Neuronal stem cell (in vitro differentiated cells): ENCODE data around the gene AVPR1B.
A peak's percentile ranks its signal among the peaks of the same experiment; 100 is the strongest.

Experiments
- DNase-seq: peaks from one replicate; pipeline ENCODE4 v3.0.0-alpha.2; 2013; ENCODE audit warnings: low spot score
- H2AFZ ChIP-seq: one replicate; pipeline ENCODE4 v1.6.1; 2013; ENCODE audit warnings: mild to moderate bottlenecking, low read length, inconsistent platforms
- H2AK5ac ChIP-seq: 2 replicates; pipeline ENCODE4 v1.6.1; 2013; ENCODE audit warnings: low read depth, mild to moderate bottlenecking, inconsistent platforms, low read length, moderate library complexity, mixed read lengths
- H2BK120ac ChIP-seq: 2 replicates; pipeline ENCODE4 v1.6.1; 2013; ENCODE audit warnings: low read depth, mild to moderate bottlenecking, inconsistent platforms, low read length, moderate library complexity, mixed read lengths
- H2BK12ac ChIP-seq: one replicate; pipeline ENCODE4 v1.6.1; 2013; ENCODE audit warnings: low read length, inconsistent platforms
- H2BK15ac ChIP-seq: 2 replicates; pipeline ENCODE4 v1.6.1; 2013; ENCODE audit warnings: mild to moderate bottlenecking, low read length, inconsistent platforms, mixed read lengths
- H2BK5ac ChIP-seq: one replicate; pipeline ENCODE4 v1.6.1; 2013; ENCODE audit warnings: inconsistent platforms, mild to moderate bottlenecking, low read length, moderate library complexity
- H3K14ac ChIP-seq: one replicate; pipeline ENCODE4 v1.6.1; 2013; ENCODE audit warnings: low read length, inconsistent platforms
- H3K18ac ChIP-seq: 2 replicates; pipeline ENCODE4 v1.6.1; 2013; ENCODE audit warnings: low read length, inconsistent platforms
- H3K23ac ChIP-seq: 2 replicates; pipeline ENCODE4 v1.6.1; 2013; ENCODE audit warnings: low read depth, mild to moderate bottlenecking, mixed read lengths, low read length, inconsistent platforms; ENCODE audit not compliant: poor library complexity
- H3K27ac ChIP-seq: replicated peaks from 3 replicates; pipeline ENCODE4 v1.5.1; 2013; ENCODE audit warnings: low read length, inconsistent platforms
- H3K27me3 ChIP-seq, 3 experiments: 2 replicates each; pipeline ENCODE4 v1.6.1; 2013; ENCODE audit warnings: low read length in 3 of 3, mild to moderate bottlenecking in 2 of 3, inconsistent platforms in 1 of 3, low read depth in 1 of 3, mixed read lengths in 1 of 3, moderate library complexity in 1 of 3; ENCODE audit not compliant: control insufficient read depth in 3 of 3, insufficient read depth in 3 of 3
- H3K36me3 ChIP-seq, 2 donors: replicated peaks in 1 of 2; 2 replicates each; pipeline ENCODE4 v1.6.1; 2013; ENCODE audit warnings: low read length in 2 of 2; ENCODE audit not compliant: control insufficient read depth in 2 of 2, insufficient read depth in 2 of 2
- H3K4ac ChIP-seq: 2 replicates; pipeline ENCODE4 v1.6.1; 2013; ENCODE audit warnings: inconsistent platforms, mild to moderate bottlenecking, low read length, moderate library complexity
- H3K4me1 ChIP-seq, 2 donors: 1 replicate in 1 of 2; 2 replicates in 1 of 2; pipeline ENCODE4 v1.6.1; 2013; ENCODE audit warnings: low read length in 2 of 2, low read depth in 1 of 2; ENCODE audit not compliant: control insufficient read depth in 2 of 2, insufficient read depth in 1 of 2
- H3K4me2 ChIP-seq: one replicate; pipeline ENCODE4 v1.6.1; 2013; ENCODE audit warnings: mild to moderate bottlenecking, low read length, inconsistent platforms; ENCODE audit not compliant: insufficient read depth, poor library complexity, severe bottlenecking
- H3K4me3 ChIP-seq, 2 donors: 2 replicates each; pipeline ENCODE4 v1.5.1; 2013; ENCODE audit warnings: low read length in 2 of 2, mild to moderate bottlenecking in 2 of 2, inconsistent platforms in 1 of 2, moderate library complexity in 1 of 2
- H3K79me1 ChIP-seq: one replicate; pipeline ENCODE4 v1.6.1; 2013; ENCODE audit warnings: low read depth, mild to moderate bottlenecking, inconsistent platforms, low read length, moderate library complexity
- H3K9ac ChIP-seq: one replicate; pipeline ENCODE4 v1.6.1; 2013; ENCODE audit warnings: mild to moderate bottlenecking, low read depth, low read length, inconsistent platforms; ENCODE audit not compliant: poor library complexity
- H3K9me3 ChIP-seq, 2 donors: replicated peaks in 1 of 2; 2 replicates each; pipeline versions ENCODE3 to v1.6.1; 2013; ENCODE audit warnings: low read length in 2 of 2, mild to moderate bottlenecking in 2 of 2, inconsistent platforms in 1 of 2, low read depth in 1 of 2, mixed read lengths in 1 of 2, moderate library complexity in 1 of 2; ENCODE audit not compliant: control insufficient read depth in 2 of 2, insufficient read depth in 1 of 2
- H4K8ac ChIP-seq: one replicate; pipeline ENCODE4 v1.6.1; 2013; ENCODE audit warnings: low read depth, mild to moderate bottlenecking, inconsistent platforms, low read length, moderate library complexity
- H4K91ac ChIP-seq: one replicate; pipeline ENCODE4 v1.6.1; 2013; ENCODE audit warnings: low read length, low read depth, mild to moderate bottlenecking, inconsistent platforms; ENCODE audit not compliant: poor library complexity
- WGBS, 2 donors: extraction: QIAGEN DNeasy Blood & Tissue Kit; methylation state at CpG; one replicate each; pipeline ENCODE4 v1.1.7; 2013; ENCODE audit warnings: missing lambda C conversion rate in 2 of 2, mixed read lengths in 1 of 2; ENCODE audit not compliant: insufficient read length in 2 of 2, insufficient replicate concordance in 1 of 2; ENCODE audit errors: extremely low coverage in 2 of 2; 5-methylcytosine and 5-hydroxymethylcytosine counted together

AVPR1B gene

DNA sequence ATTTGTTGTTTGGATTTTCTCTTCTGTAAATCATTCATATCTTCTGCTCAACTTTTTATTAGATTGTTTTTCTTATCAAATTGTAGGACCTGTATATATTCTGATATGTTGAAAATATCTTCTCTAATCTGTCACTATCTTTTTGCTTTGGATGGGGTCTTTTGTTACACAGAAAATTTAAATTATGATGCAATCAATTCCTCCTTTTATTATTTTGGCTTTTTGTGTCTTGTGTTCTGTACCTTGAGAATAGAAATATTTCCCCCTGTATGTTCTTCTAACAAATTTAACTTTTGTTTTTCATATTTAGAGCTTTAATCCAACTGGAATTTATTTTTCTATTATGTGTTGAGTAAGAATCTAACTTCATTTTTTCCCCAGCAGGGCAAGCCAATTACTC lies 3.2 kb upstream of the AVPR1B start:
- H3K4me2 ChIP-seq, result no peak overlapping the region
- no peaks in the 10 kb centered on the region for H3K79me1 ChIP-seq
- H3K36me3 ChIP-seq, result no peaks in the 10 kb centered on the region
- no peak overlapping the region for H2BK5ac ChIP-seq
- no peak overlapping the region for H2BK12ac ChIP-seq
- H3K18ac ChIP-seq, result no peak overlapping the region
- H3K27ac ChIP-seq, result no peak overlapping the region
- no peak overlapping the region for H4K91ac ChIP-seq
- H3K14ac ChIP-seq, result no peak overlapping the region
- H2AFZ ChIP-seq, result no peak overlapping the region
- DNase-seq, result no peak
- H3K9me3 ChIP-seq, result peaks cover 0 to 8% of the 10 kb centered on the region in 2 donors
- H2BK120ac ChIP-seq, result no peak overlapping the region
- H2BK15ac ChIP-seq, result no peak overlapping the region
- no peak overlapping the region for H3K9ac ChIP-seq
- no peak overlapping the region for H3K4ac ChIP-seq
- H4K8ac ChIP-seq, result no peak overlapping the region
- no peak overlapping the region for H3K4me3 ChIP-seq
- H2AK5ac ChIP-seq, result no peak overlapping the region
- H3K4me1 ChIP-seq, result peaks cover 0 to 3% of the 10 kb centered on the region in 2 donors
- H3K27me3 ChIP-seq, result peaks cover 4 to 41% (median 24%) of the 10 kb centered on the region in 3 experiments
- H3K23ac ChIP-seq, result no peak overlapping the region

DNA sequence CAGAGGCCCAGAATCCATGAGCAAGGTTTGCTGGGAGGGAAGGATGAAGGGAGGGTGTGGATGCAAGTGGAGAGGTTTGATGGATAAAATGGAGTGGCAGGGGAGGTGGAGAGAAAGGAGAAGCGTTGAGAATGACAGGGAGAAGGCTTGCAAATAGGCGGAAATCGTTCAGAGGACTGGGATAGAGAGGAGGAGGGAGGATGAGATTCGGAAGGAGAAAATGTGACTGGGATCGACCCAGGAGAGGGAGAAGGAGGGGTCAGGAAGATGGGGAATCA lies 376 bp downstream of the AVPR1B start:
- peak overlapping the region; percentile 31 to 78 for H3K4me3 ChIP-seq
- H3K18ac ChIP-seq, result peak overlapping the region; percentile 38
- peaks cover 0 to 8% of the 10 kb centered on the region in 2 donors for H3K9me3 ChIP-seq
- H2BK120ac ChIP-seq, result no peak overlapping the region
- H4K91ac ChIP-seq, result no peak overlapping the region
- H3K4me1 ChIP-seq, result peaks cover 0 to 3% of the 10 kb centered on the region in 2 donors
- no peak overlapping the region for H3K27ac ChIP-seq
- H3K23ac ChIP-seq, result peak overlapping the region; percentile 86
- H3K4ac ChIP-seq, result no peak overlapping the region
- no peaks in the 10 kb centered on the region for H3K36me3 ChIP-seq
- peak overlapping the region; percentile 92 for H3K14ac ChIP-seq
- DNase-seq, result no peak
- peak overlapping the region; percentile 87 for H2AK5ac ChIP-seq
- WGBS, 2 donors, result no CpG with 5 or more reads among the region's 5 CpGs
- H3K79me1 ChIP-seq, result no peaks in the 10 kb centered on the region
- H3K4me2 ChIP-seq, result peak overlapping the region; percentile 97
- H2BK15ac ChIP-seq, result no peak overlapping the region
- no peak overlapping the region for H3K9ac ChIP-seq
- H4K8ac ChIP-seq, result peak overlapping the region; percentile 45
- peak overlapping the region; percentile 96 for H2AFZ ChIP-seq
- peaks cover 4 to 67% (median 24%) of the 10 kb centered on the region in 3 experiments for H3K27me3 ChIP-seq
- no peak overlapping the region for H2BK5ac ChIP-seq
- H2BK12ac ChIP-seq, result no peak overlapping the region

DNA sequence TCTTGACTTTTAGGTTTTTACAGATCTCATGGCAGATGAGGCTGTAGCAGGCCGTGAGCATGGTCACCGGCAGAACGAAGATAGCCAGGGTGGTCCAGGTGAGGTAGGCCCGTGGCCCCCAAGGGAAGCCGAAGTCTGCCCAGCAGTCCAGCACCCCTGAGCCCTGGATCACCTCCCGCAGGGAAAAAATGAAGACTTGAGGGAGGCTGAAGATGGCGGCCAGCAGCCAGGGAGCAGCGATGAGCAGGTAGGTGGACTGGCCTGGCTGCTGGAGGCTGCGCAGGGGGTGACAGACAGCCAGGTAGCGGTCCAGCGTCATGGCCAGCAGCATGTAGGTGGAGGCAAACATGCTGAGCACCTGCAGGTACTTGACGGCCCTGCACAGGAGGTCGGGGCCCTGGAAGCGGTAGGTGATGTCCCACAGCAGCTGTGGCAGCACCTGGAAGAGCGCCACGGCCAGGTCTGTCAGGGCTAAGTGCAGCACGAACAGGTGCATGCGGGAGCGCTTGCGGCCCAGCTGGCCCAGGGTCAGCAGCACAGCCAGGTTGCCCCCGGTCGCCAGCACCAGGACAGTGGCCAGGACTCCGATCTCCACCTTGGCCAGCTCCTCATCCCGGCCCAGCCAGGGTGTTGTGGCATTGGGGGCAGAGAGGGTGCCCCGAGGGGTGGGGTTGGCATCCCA lies 856 bp downstream of the AVPR1B start:
- Histone ChIP-seq H3K27me3 (peaks cover 4 to 69% (median 24%) of the 10 kb centered on the region in 3 experiments), H3K79me1 (no peaks in the 10 kb centered on the region), H2BK120ac (no peak overlapping the region), H3K4ac (no peak overlapping the region), H4K8ac (peak overlapping the region; percentile 45), H3K36me3 (no peaks in the 10 kb centered on the region), H3K27ac (no peak overlapping the region), H4K91ac (no peak overlapping the region), H3K4me2 (no peak overlapping the region), H3K14ac (peak overlapping the region; percentile 92), H3K23ac (peak overlapping the region; percentile 86), H3K4me3 (peak overlapping the region in 1 of 2 donors; percentile 40), H3K4me1 (peaks cover 0 to 3% of the 10 kb centered on the region in 2 donors), H2BK5ac (no peak overlapping the region), H3K18ac (peak overlapping the region; percentile 66), H3K9me3 (peaks cover 0 to 8% of the 10 kb centered on the region in 2 donors), H2AFZ (no peak overlapping the region), H2AK5ac (peak overlapping the region; percentile 87), H3K9ac (no peak overlapping the region), H2BK15ac (peak overlapping the region; percentile 44), H2BK12ac (peak overlapping the region; percentile 63)
- WGBS, 2 donors, result no CpG with 5 or more reads among the region's 25 CpGs
- no peak for DNase-seq

DNA sequence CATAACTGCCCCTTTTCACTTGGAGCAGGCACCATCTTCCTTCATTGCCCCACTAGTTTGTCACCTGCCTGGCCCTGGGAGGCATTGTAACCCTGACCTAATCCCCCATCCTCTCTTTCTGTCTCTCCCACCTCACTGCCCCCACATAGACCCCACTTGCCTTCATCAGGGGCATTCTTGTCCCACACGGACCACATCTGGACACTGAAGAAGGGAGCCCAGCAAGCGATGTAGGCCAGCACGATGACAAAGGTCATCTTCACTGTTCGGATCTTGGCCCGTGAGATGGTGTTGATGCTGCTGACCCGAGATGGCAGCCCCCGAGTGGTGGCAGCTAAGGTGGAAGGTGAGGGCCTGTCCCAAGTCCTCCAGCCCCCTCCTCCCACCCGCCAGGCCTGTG lies 1.4 kb downstream of the AVPR1B start:
- H2AFZ ChIP-seq, result no peak overlapping the region
- H3K18ac ChIP-seq, result no peak overlapping the region
- no peak overlapping the region for H2BK15ac ChIP-seq
- no peak overlapping the region for H3K14ac ChIP-seq
- peaks cover 0 to 6% of the 10 kb centered on the region in 2 donors for H3K9me3 ChIP-seq
- peaks cover 0 to 3% of the 10 kb centered on the region in 2 donors for H3K4me1 ChIP-seq
- no peak overlapping the region for H3K9ac ChIP-seq
- H3K27me3 ChIP-seq, result peaks cover 4 to 74% (median 24%) of the 10 kb centered on the region in 3 experiments
- H4K91ac ChIP-seq, result no peak overlapping the region
- no peak for DNase-seq
- H3K4me3 ChIP-seq, result no peak overlapping the region
- H2BK12ac ChIP-seq, result no peak overlapping the region
- no peak overlapping the region for H4K8ac ChIP-seq
- no peak overlapping the region for H2BK5ac ChIP-seq
- no peaks in the 10 kb centered on the region for H3K79me1 ChIP-seq
- H3K27ac ChIP-seq, result no peak overlapping the region
- no peak overlapping the region for H2AK5ac ChIP-seq
- WGBS, 2 donors, result no CpG with 5 or more reads among the region's 8 CpGs
- H2BK120ac ChIP-seq, result no peak overlapping the region
- H3K4ac ChIP-seq, result no peak overlapping the region
- H3K36me3 ChIP-seq, result no peaks in the 10 kb centered on the region
- no peak overlapping the region for H3K23ac ChIP-seq
- H3K4me2 ChIP-seq, result no peak overlapping the region
